Medulla oblongata (tissue), 1 donor: ENCODE results near the gene THSD8.
"Not testable (repeated sequence)": the region's sequence is repeated elsewhere in the genome, so short reads cannot be mapped to it uniquely, and the experiment has no call there.

Source experiments
- DNase-seq: peaks from one replicate; pipeline ENCODE4 v3.0.0-alpha.2; 2015; ENCODE audit errors: extremely low spot score

THSD8 gene

GRCh38 chr19:12825254-12826131, 23.6 kb downstream of the THSD8 start:
- no peak for DNase-seq

- no peak for DNase-seq
Measured at GRCh38 chr19:12828494-12828893, 26.6 kb downstream of the THSD8 start.

- DNase-seq, result no peak
Measured at GRCh38 chr19:12833418-12833737, 31.5 kb downstream of the THSD8 start.

GRCh38 chr19:12833738-12834565, 32.1 kb downstream of the THSD8 start:
- DNase-seq, result no peak

- no peak for DNase-seq
Measured at GRCh38 chr19:12834566-12834943, 32.7 kb downstream of the THSD8 start, which contains the start of gene RTBDN. RTBDN (minus strand) TSS chr19:12834579; CDS start chr19:12829979, 4,600 bp downstream.

- DNase-seq, result no peak
Measured at GRCh38 chr19:12834976-12835757, 33.3 kb downstream of the THSD8 start.

GRCh38 chr19:12836529-12836863, 34.6 kb downstream of the THSD8 start:
- no peak for DNase-seq

- no peak for DNase-seq
Measured at GRCh38 chr19:12837225-12837624, 35.4 kb downstream of the THSD8 start.

- no peak for DNase-seq
Measured at GRCh38 chr19:12838182-12838885, 36.5 kb downstream of the THSD8 start, which contains the start of gene MAST1. MAST1 (plus strand) TSS chr19:12838515; CDS start chr19:12838573, 58 bp downstream.

GRCh38 chr19:12838886-12839756, 37.3 kb downstream of the THSD8 start:
- no peak for DNase-seq

GRCh38 chr19:12840091-12841079, 38.5 kb downstream of the THSD8 start:
- DNase-seq, result no peak

- DNase-seq, result no peak
Measured at GRCh38 chr19:12841094-12841493, 39.2 kb downstream of the THSD8 start.

GRCh38 chr19:12842511-12842910, 40.6 kb downstream of the THSD8 start:
- DNase-seq, result no peak

- DNase-seq, result no peak
Measured at GRCh38 chr19:12843328-12843727, 41.5 kb downstream of the THSD8 start.

- no peak for DNase-seq
Measured at GRCh38 chr19:12843999-12844732, 42.3 kb downstream of the THSD8 start.

GRCh38 chr19:12846613-12847012, 44.7 kb downstream of the THSD8 start:
- DNase-seq, result not testable (repeated sequence)

GRCh38 chr19:12847159-12848139, 45.6 kb downstream of the THSD8 start:
- DNase-seq, result peak; percentile 82
